Thoracic aorta (tissue), 2 donors: Measurements from ENCODE around the gene STOX1. TPM values are rescaled to one million over a fixed set of nuclear protein-coding genes. Genes with fewer than 3 reads are reported as not detected.

Experiments used
- ATAC-seq: fragments of 150-250 bp; one replicate; pipeline ENCODE4 v1.8.0; 2017; ENCODE audit warnings: low read depth; ENCODE audit not compliant: insufficient number of reproducible peaks, low FRiP score
- DNase-seq: peaks from one replicate; pipeline ENCODE4 v3.0.0-alpha.2; 2020; ENCODE audit warnings: low spot score
- H3K27ac ChIP-seq, 2 donors: fragments of 200-600 bp; sonication (generic); 1 replicate in 1 of 2; 2 replicates in 1 of 2; pipeline ENCODE4 v1.5.1; 2016; ENCODE audit warnings: mild to moderate bottlenecking in 2 of 2, moderate library complexity in 2 of 2
- H3K27me3 ChIP-seq: fragments of 200-600 bp; sonication (generic); replicated peaks from 2 replicates; pipeline ENCODE4 v1.6.0; 2016; ENCODE audit warnings: mild to moderate bottlenecking; ENCODE audit not compliant: insufficient read depth
- H3K36me3 ChIP-seq: fragments of 200-600 bp; sonication (generic); one replicate; pipeline ENCODE4 v1.5.1; 2016
- H3K4me1 ChIP-seq, 2 donors: fragments of 200-600 bp; sonication (generic); 1 replicate in 1 of 2; 2 replicates in 1 of 2; pipeline versions ENCODE4 v1.5.1 to v1.6.0; 2016; ENCODE audit warnings: low read depth in 2 of 2, mild to moderate bottlenecking in 1 of 2; ENCODE audit not compliant: control insufficient read depth in 1 of 2
- H3K4me3 ChIP-seq: fragments of 200-600 bp; sonication (generic); 2 replicates; pipeline ENCODE4 v1.5.1; 2016; ENCODE audit warnings: mild to moderate bottlenecking
- H3K9me3 ChIP-seq: fragments of 200-600 bp; sonication (generic); 2 replicates; pipeline ENCODE4 v1.5.1; 2016
- total RNA-seq, 2 donors: library from RNA; depleted of rRNA; stranded (reverse); fragments of >200 nt; gene quantifications; one replicate each; pipeline versions ENCODE4 v1.1.0 to v1.2.3, GENCODE V29; 2016
- TF ChIP-seq, protein P1 (sequence below): fragments of 200-600 bp; sonication (generic); IDR thresholded peaks from one replicate; pipeline ENCODE4 v1.5.1; 2019; ENCODE audit warnings: antibody characterized with exemption

The STOX1 gene
- total RNA-seq, 2 donors from 2014 or later: 0.14 TPM; not detected in 1

DNA sequence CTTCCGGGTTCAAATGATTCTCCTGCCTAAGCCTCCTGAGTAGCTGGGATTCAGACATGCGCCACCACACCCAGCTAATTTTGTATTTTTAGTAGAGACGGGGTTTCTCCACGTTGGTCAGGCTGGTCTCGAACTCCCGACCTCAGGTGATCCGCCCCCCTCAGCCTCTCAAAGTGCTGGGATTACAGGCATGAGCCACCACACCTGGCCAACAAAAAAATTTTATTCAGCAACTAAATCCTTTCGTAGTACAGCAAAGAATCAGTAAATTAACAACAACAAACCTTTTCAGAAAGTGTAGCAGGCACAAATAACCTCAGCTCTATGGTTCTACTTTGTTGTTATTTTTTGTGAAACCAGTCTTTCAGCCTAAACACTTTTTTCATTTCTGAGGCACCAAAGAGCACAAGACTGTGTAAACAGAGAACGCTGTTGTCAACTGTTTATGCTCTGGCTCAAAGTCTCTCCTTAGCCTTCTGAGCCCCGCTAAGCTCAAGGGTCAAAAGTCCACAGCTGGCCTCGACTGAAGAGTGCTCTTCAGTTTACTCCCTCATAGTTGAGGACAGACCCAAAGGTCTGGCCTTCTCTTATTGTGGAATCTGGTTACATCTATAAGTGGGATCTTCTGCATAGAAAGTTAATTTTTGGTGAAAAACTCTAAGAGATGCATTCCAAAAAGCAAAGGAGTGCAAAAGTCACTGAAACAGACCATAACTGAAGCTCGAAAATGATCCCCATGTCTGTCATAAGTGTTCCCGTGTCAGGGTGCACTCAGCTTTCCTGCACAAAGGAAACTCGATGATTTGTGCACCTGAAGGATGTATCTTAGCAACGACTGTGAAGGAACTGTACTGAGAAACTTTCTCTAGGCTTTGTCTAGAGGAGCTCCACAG, 49.2 kb downstream of the STOX1 start:
- ATAC-seq: no peak
- TF ChIP-seq, protein P1, sequence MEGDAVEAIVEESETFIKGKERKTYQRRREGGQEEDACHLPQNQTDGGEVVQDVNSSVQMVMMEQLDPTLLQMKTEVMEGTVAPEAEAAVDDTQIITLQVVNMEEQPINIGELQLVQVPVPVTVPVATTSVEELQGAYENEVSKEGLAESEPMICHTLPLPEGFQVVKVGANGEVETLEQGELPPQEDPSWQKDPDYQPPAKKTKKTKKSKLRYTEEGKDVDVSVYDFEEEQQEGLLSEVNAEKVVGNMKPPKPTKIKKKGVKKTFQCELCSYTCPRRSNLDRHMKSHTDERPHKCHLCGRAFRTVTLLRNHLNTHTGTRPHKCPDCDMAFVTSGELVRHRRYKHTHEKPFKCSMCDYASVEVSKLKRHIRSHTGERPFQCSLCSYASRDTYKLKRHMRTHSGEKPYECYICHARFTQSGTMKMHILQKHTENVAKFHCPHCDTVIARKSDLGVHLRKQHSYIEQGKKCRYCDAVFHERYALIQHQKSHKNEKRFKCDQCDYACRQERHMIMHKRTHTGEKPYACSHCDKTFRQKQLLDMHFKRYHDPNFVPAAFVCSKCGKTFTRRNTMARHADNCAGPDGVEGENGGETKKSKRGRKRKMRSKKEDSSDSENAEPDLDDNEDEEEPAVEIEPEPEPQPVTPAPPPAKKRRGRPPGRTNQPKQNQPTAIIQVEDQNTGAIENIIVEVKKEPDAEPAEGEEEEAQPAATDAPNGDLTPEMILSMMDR: no peak
- no peak for DNase-seq
- Histone ChIP-seq H3K27ac (no peak overlapping the region), H3K4me3 (no peak overlapping the region), H3K36me3 (no peaks in the 10 kb centered on the region), H3K9me3 (no peaks in the 10 kb centered on the region), H3K27me3 (no peaks in the 10 kb centered on the region), H3K4me1 (peaks cover 5 to 11% of the 10 kb centered on the region in 2 donors)

DNA sequence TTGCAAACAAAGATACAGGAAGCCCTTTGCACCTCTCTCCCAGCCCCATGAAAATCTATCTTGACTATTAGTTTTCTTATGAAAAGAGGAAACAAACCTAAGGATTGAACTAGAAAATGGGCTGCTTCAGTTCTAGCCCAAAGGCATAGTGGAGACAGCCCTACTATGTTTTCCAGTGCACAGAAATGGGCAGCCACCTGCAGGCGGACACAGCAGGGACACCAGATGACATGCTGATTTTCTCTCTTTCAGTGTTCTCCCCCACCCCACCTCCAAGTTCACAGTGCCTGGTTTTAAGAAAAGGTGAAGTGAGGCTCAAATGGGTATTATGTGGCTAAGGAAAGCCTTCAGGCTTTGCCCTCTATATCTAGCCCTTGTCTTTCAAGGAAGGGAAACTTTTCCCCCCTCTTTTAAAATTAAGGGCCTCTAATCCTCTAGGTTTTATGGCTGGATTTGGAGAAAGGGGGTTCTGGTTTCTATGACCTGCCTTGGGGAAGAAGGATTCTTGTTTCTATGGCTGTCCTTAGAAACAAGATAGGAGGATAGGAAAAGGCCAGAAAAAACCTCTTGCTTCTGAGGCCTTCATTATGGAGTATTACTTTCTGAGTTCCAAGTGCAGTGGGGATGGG, 50.3 kb downstream of the STOX1 start:
- DNase-seq (no peak), ATAC-seq (no peak)
- H3K4me1 ChIP-seq: peaks cover 0 to under 1% of the 10 kb centered on the region in 2 donors
- H3K27ac ChIP-seq: no peak overlapping the region
- H3K4me3 ChIP-seq: no peak overlapping the region
- H3K27me3 ChIP-seq: no peaks in the 10 kb centered on the region
- no peaks in the 10 kb centered on the region for H3K9me3 ChIP-seq
- TF ChIP-seq, protein P1: no peak
- H3K36me3 ChIP-seq: no peaks in the 10 kb centered on the region

DNA sequence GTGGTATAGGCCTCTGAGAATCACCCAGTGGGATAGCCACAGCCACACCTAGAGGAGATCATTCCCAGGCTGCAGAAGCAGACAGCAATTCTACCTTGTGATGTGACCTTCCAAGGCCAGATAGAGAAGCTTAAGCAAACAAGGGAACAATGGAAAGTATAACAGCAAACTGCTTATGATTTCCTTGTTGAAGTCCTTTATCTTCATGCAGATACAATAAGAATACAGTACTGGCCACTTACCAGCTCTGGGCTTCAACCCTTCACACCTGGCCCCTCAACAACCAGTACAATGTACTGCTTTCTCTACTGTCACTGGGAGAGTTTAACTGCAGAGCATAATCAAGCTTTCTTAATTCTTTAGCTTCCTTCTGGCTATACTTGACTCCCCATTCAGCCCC, 51.2 kb downstream of the STOX1 start:
- Histone ChIP-seq H3K4me3 (no peak overlapping the region), H3K27ac (no peak overlapping the region), H3K36me3 (no peaks in the 10 kb centered on the region), H3K9me3 (no peaks in the 10 kb centered on the region), H3K4me1 (no peaks in the 10 kb centered on the region), H3K27me3 (no peaks in the 10 kb centered on the region)
- DNase-seq: no peak
- no peak for ATAC-seq
- TF ChIP-seq, protein P1: no peak

DNA sequence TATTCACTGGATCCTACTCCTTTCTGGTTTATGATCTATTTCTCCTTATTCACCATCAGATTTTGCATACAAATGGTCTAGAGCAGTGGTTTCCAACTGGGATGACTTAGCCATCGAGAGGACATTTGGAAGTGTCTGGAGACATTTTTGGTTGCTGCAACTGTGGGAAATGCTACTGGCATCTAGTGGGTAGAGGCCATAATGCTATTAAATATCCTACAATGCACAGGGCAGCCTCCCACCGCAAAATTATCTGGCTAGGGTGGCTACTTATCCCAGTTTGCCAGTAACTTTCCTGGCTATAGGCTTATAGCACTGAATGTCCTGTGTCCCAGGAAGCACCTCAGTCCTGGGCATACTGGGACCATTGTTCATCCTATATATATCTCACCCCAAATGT, 52.3 kb downstream of the STOX1 start:
- no peaks in the 10 kb centered on the region for H3K9me3 ChIP-seq
- no peak for ATAC-seq
- H3K4me1 ChIP-seq: no peaks in the 10 kb centered on the region
- TF ChIP-seq, protein P1: no peak
- no peak for DNase-seq
- H3K36me3 ChIP-seq: no peaks in the 10 kb centered on the region
- no peaks in the 10 kb centered on the region for H3K27me3 ChIP-seq
- H3K4me3 ChIP-seq: no peak overlapping the region
- no peak overlapping the region for H3K27ac ChIP-seq

DNA sequence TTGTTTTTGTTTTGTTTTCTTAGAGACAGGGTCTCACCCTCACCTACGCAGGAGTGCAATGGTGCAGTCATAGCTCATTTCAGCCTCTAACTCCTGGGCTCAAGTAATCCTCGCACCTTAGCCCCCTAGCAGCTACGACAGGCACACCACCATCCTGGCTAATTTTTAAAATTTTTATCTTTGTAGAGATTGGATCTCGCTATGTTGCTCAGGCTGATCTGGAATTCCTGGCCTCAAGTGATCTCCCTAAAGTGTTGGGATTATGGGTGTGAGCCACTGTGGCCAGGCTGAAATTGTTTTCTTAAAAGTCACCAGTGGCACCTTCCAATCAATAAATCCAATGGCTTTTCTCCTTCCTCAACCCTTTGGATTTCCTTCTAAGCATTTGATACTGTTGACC, 52.9 kb downstream of the STOX1 start:
- no peak overlapping the region for H3K27ac ChIP-seq
- H3K36me3 ChIP-seq: no peaks in the 10 kb centered on the region
- TF ChIP-seq, protein P1: no peak
- H3K9me3 ChIP-seq: no peaks in the 10 kb centered on the region
- H3K4me1 ChIP-seq: no peaks in the 10 kb centered on the region
- no peaks in the 10 kb centered on the region for H3K27me3 ChIP-seq
- no peak for ATAC-seq
- DNase-seq: no peak
- H3K4me3 ChIP-seq: no peak overlapping the region
